Eye (tissue), 1 donor: ENCODE results near the gene SHROOM2.
A peak's percentile ranks its signal among the peaks of the same experiment; 100 is the strongest.
"Not testable (repeated sequence)": the region's sequence is repeated elsewhere in the genome, so short reads cannot be mapped to it uniquely, and the experiment has no call there.

Experiments
- DNase-seq: peaks from one replicate; pipeline ENCODE4 v3.0.0-alpha.2; 2015

SHROOM2 gene

GRCh38 chrX:9785944-9786797 is at the start of gene SHROOM2:
SHROOM2 (plus strand) TSS chrX:9786429; CDS start chrX:9786546, 117 bp downstream.
- DNase-seq: peak; percentile 44

- peak; percentile 9 for DNase-seq
These were observed 48.9 kb upstream of the SHROOM2 start for GRCh38 chrX:9737363-9737762.

GRCh38 chrX:9738151-9738550 is 48.1 kb upstream of the SHROOM2 start:
- no peak for DNase-seq

- no peak for DNase-seq
These were observed 47.1 kb upstream of the SHROOM2 start for GRCh38 chrX:9739130-9739529.

GRCh38 chrX:9745417-9746115 is 40.7 kb upstream of the SHROOM2 start:
- DNase-seq: no peak

GRCh38 chrX:9746148-9746888 is 39.9 kb upstream of the SHROOM2 start:
- DNase-seq: no peak

GRCh38 chrX:9747644-9748043 is 38.6 kb upstream of the SHROOM2 start:
- no peak for DNase-seq

GRCh38 chrX:9749146-9749692 is 37.0 kb upstream of the SHROOM2 start:
- DNase-seq: no peak

GRCh38 chrX:9757366-9757765 is 28.9 kb upstream of the SHROOM2 start:
- no peak for DNase-seq

GRCh38 chrX:9758021-9758638 is 28.1 kb upstream of the SHROOM2 start:
- DNase-seq: no peak

- DNase-seq: no peak
These were observed 26.9 kb upstream of the SHROOM2 start for GRCh38 chrX:9759337-9759736.

- DNase-seq: peak; percentile 43
These were observed 21.0 kb upstream of the SHROOM2 start for GRCh38 chrX:9765072-9765736.

GRCh38 chrX:9765737-9766097 is 20.5 kb upstream of the SHROOM2 start, which contains the start of gene GPR143:
GPR143 (minus strand) TSS chrX:9765847; CDS start chrX:9765817, 30 bp downstream.
- peak; percentile 58 for DNase-seq

GRCh38 chrX:9767375-9767774 is 18.9 kb upstream of the SHROOM2 start:
- no peak for DNase-seq

- DNase-seq: not testable (repeated sequence)
These were observed 17.8 kb upstream of the SHROOM2 start for GRCh38 chrX:9768321-9768839.

GRCh38 chrX:9770319-9770718 is 15.9 kb upstream of the SHROOM2 start:
- DNase-seq: no peak

- no peak for DNase-seq
These were observed 13.3 kb upstream of the SHROOM2 start for GRCh38 chrX:9772943-9773342.

GRCh38 chrX:9775930-9776329 is 10.3 kb upstream of the SHROOM2 start:
- DNase-seq: no peak

- no peak for DNase-seq
These were observed 4.3 kb upstream of the SHROOM2 start for GRCh38 chrX:9781941-9782340.

GRCh38 chrX:9784332-9784731 is 1.9 kb upstream of the SHROOM2 start:
- DNase-seq: no peak

GRCh38 chrX:9785254-9785943 is 830 bp upstream of the SHROOM2 start:
- peak; percentile 36 for DNase-seq
